ENCODE data around the gene BRPF3.
"Not testable (repeated sequence)": the region's sequence is repeated elsewhere in the genome, so short reads cannot be mapped to it uniquely, and the experiment has no call there.

BRPF3 gene

GRCh38 chr6:36200998-36201596 is 4.6 kb downstream of the BRPF3 start:
- no peak for DNase-seq (ENCODE audit: low read depth)

GRCh38 chr6:36201612-36202011 is 5.1 kb downstream of the BRPF3 start:
- DNase-seq (ENCODE audit: low read depth), result no peak

- no peak for DNase-seq (ENCODE audit: low read depth)
These were observed 5.6 kb downstream of the BRPF3 start for GRCh38 chr6:36202101-36202500.

- no peak for DNase-seq (ENCODE audit: low read depth)
These were observed 7.7 kb downstream of the BRPF3 start for GRCh38 chr6:36204068-36204753.

- no peak for DNase-seq (ENCODE audit: low read depth)
These were observed 10.6 kb downstream of the BRPF3 start for GRCh38 chr6:36207155-36207554.

GRCh38 chr6:36209606-36210005 is 13.1 kb downstream of the BRPF3 start:
- DNase-seq (ENCODE audit: low read depth), result no peak

- DNase-seq (ENCODE audit: low read depth), result no peak
These were observed 13.6 kb downstream of the BRPF3 start for GRCh38 chr6:36210182-36210581.

- no peak for DNase-seq (ENCODE audit: low read depth)
These were observed 14.5 kb downstream of the BRPF3 start for GRCh38 chr6:36210886-36211595.

GRCh38 chr6:36216559-36216958 is 20.0 kb downstream of the BRPF3 start:
- no peak for DNase-seq (ENCODE audit: low read depth)

- DNase-seq (ENCODE audit: low read depth), result no peak
These were observed 20.6 kb downstream of the BRPF3 start for GRCh38 chr6:36217188-36217587.

- no peak for DNase-seq (ENCODE audit: low read depth)
These were observed 21.4 kb downstream of the BRPF3 start for GRCh38 chr6:36217946-36218345.

- not testable (repeated sequence) for DNase-seq (ENCODE audit: low read depth)
These were observed 22.0 kb downstream of the BRPF3 start for GRCh38 chr6:36218516-36218915.

- no peak for DNase-seq (ENCODE audit: low read depth)
These were observed 22.5 kb downstream of the BRPF3 start for GRCh38 chr6:36219081-36219480.

GRCh38 chr6:36220226-36220625 is 23.7 kb downstream of the BRPF3 start:
- DNase-seq (ENCODE audit: low read depth), result no peak

- DNase-seq (ENCODE audit: low read depth), result no peak
These were observed 25.1 kb downstream of the BRPF3 start for GRCh38 chr6:36221674-36222073.

- DNase-seq (ENCODE audit: low read depth), result no peak
These were observed 26.4 kb downstream of the BRPF3 start for GRCh38 chr6:36222924-36223323.

GRCh38 chr6:36223706-36224105 is 27.2 kb downstream of the BRPF3 start:
- no peak for DNase-seq (ENCODE audit: low read depth)

GRCh38 chr6:36224918-36225461 is 28.4 kb downstream of the BRPF3 start:
- no peak for DNase-seq (ENCODE audit: low read depth)

GRCh38 chr6:36226438-36227047 is 30.0 kb downstream of the BRPF3 start:
- no peak for DNase-seq (ENCODE audit: low read depth)

GRCh38 chr6:36227379-36228228 is 31.1 kb downstream of the BRPF3 start:
- DNase-seq (ENCODE audit: low read depth), result no peak

- no peak for DNase-seq (ENCODE audit: low read depth)
These were observed 32.7 kb downstream of the BRPF3 start for GRCh38 chr6:36229223-36229622.

- no peak for DNase-seq (ENCODE audit: low read depth)
These were observed 33.8 kb downstream of the BRPF3 start for GRCh38 chr6:36230371-36230770.
